ENCODE measurements around the gene CERS2.
A peak's percentile ranks its signal among the peaks of the same experiment; 100 is the strongest.

The CERS2 gene

DNA sequence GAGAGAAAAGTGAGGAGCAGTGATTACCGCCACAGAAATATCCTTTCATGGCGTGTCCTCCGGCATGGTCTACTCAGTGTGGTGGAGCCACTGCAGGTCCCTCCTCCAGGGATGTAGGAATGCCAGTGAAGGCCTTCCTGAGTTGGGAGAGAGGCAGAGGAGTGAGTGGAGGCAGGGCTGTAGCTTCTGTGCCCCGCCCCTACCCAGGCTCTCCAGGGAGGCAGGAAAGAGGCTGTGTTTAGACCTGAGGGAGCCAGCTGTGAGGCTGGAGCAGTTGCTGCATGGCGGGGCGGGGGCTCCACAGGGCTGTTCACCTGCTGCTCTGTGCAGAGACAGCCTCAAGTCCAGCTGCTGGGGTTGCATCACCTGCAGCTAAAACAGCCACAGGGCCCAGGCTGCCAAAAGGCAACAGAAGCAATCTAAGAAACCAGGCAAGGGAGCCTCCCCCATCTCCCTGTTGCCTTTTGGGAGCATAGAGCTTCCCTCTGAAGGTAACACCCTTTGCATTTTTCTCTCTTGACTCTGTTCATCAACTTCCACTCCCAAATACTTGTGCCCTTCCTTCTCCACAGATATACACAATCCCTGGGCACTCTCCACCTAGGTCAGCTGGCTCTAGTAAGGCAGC, 6.7 kb upstream of the CERS2 start (continued):
- TF ChIP-seq SALL2 (tag by site-specific recombination; IDR thresholded peaks at IDR 0.05; ENCODE audit: borderline replicate concordance) (no peak), KLF17 (tag by site-specific recombination; IDR thresholded peaks at IDR 0.05) (no peak), ZNF473 (tag by site-specific recombination; IDR thresholded peaks at IDR 0.05) (no peak), ZNF423 (tag by site-specific recombination; IDR thresholded peaks at IDR 0.05) (0 out of 2 replicates have a peak, but pooled peaks have one; percentile 10), SCRT2 (tag by site-specific recombination; IDR thresholded peaks at IDR 0.05) (peak; percentile 88), HOXC10 (CRISPR knock-in tag; IDR thresholded peaks at IDR 0.05) (no peak), AEBP2 (tag by site-specific recombination; IDR thresholded peaks at IDR 0.05; ENCODE audit: borderline replicate concordance) (no peak), GLIS1 (tag by site-specific recombination; IDR thresholded peaks at IDR 0.05) (peak; percentile 56), ZNF23 (tag by site-specific recombination; IDR thresholded peaks at IDR 0.05; ENCODE audit: borderline replicate concordance) (no peak), ZNF366 (tag by site-specific recombination; conservative IDR thresholded peaks at IDR 0.05) (no peak), ZNF600 (tag by site-specific recombination; IDR thresholded peaks at IDR 0.05) (peak; percentile 41), ZNF777 (tag by site-specific recombination; IDR thresholded peaks at IDR 0.05; ENCODE audit: borderline replicate concordance) (no peak), ZSCAN30 (tag by site-specific recombination; IDR thresholded peaks at IDR 0.05) (no peak), ZFHX2 (tag by site-specific recombination; conservative IDR thresholded peaks at IDR 0.05) (no peak), TRIM28 (IDR thresholded peaks at IDR 0.05; ENCODE audit: borderline replicate concordance, low read length) (no peak), ZBTB1 (tag by site-specific recombination; IDR thresholded peaks at IDR 0.05) (no peak), SP7 (tag by site-specific recombination; IDR thresholded peaks at IDR 0.05) (peak; percentile 13; the same call in 1 of the 2 replicates), FEZF1 (tag by site-specific recombination; IDR thresholded peaks at IDR 0.05) (peak; percentile 84), ZNF585B (tag by site-specific recombination; IDR thresholded peaks at IDR 0.05) (no peak), ZNF274 (IDR thresholded peaks at IDR 0.05; ENCODE audit: low read length) (no peak), ZNF274 (tag by site-specific recombination; IDR thresholded peaks at IDR 0.05; ENCODE audit: borderline replicate concordance) (no peak), ZNF623 (tag by site-specific recombination; IDR thresholded peaks at IDR 0.05) (no peak), ZNF354C (tag by site-specific recombination; IDR thresholded peaks at IDR 0.05; ENCODE audit: borderline replicate concordance, low read depth) (no peak), SCRT1 (tag by site-specific recombination; IDR thresholded peaks at IDR 0.05; ENCODE audit: borderline replicate concordance) (peak; percentile 91), PATZ1 (tag by site-specific recombination; IDR thresholded peaks at IDR 0.05) (peak; percentile 53), OVOL3 (tag by site-specific recombination; IDR thresholded peaks at IDR 0.05) (no peak), ZNF223 (tag by site-specific recombination; IDR thresholded peaks at IDR 0.05) (no peak), ZFP41 (tag by site-specific recombination; IDR thresholded peaks at IDR 0.05; ENCODE audit: borderline replicate concordance) (no peak), ZNF488 (tag by site-specific recombination; IDR thresholded peaks at IDR 0.05) (no peak), ZNF391 (tag by site-specific recombination; IDR thresholded peaks at IDR 0.05; ENCODE audit: borderline replicate concordance, low read depth) (no peak)
- TF ChIP-seq, protein P1, sequence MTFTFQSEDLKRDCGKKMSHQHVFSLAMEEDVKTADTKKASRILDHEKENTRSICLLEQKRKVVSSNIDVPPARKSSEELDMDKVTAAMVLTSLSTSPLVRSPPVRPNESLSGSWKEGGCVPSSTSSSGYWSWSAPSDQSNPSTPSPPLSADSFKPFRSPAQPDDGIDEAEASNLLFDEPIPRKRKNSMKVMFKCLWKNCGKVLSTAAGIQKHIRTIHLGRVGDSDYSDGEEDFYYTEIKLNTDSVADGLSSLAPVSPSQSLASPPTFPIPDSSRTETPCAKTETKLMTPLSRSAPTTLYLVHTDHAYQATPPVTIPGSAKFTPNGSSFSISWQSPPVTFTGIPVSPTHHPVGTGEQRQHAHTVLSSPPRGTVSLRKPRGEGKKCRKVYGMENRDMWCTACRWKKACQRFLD (tag by site-specific recombination; IDR thresholded peaks at IDR 0.05) = no peak
- TF ChIP-seq, protein P2, sequence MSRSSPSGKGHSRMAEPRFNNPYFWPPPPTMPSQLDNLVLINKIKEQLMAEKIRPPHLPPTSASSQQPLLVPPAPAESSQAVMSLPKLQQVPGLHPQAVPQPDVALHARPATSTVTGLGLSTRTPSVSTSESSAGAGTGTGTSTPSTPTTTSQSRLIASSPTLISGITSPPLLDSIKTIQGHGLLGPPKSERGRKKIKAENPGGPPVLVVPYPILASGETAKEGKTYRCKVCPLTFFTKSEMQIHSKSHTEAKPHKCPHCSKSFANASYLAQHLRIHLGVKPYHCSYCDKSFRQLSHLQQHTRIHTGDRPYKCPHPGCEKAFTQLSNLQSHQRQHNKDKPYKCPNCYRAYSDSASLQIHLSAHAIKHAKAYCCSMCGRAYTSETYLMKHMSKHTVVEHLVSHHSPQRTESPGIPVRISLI (tag by site-specific recombination; IDR thresholded peaks at IDR 0.05) = no peak
- TF ChIP-seq, protein P3, sequence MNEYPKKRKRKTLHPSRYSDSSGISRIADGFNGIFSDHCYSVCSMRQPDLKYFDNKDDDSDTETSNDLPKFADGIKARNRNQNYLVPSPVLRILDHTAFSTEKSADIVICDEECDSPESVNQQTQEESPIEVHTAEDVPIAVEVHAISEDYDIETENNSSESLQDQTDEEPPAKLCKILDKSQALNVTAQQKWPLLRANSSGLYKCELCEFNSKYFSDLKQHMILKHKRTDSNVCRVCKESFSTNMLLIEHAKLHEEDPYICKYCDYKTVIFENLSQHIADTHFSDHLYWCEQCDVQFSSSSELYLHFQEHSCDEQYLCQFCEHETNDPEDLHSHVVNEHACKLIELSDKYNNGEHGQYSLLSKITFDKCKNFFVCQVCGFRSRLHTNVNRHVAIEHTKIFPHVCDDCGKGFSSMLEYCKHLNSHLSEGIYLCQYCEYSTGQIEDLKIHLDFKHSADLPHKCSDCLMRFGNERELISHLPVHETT (tag by site-specific recombination; IDR thresholded peaks at IDR 0.05) = no peak

All from HEK293 (cell line).